ENCODE data around the gene STARD8.
"Not testable (repeated sequence)": the region's sequence is repeated elsewhere in the genome, so short reads cannot be mapped to it uniquely, and the experiment has no call there.

Gene STARD8

GRCh38 chrX:68684291-68684918, 36.9 kb downstream of the STARD8 start:
- TF ChIP-seq CTCF (IDR thresholded peaks at IDR 0.05; ENCODE audit: low read depth, low read length, missing control alignments): no peak
- no peak overlapping the region for H3K4me3 ChIP-seq (ENCODE audit: low read depth, low read length)
- no peak for DNase-seq (ENCODE audit: low read depth)

GRCh38 chrX:68684919-68685304, 37.4 kb downstream of the STARD8 start:
- DNase-seq (ENCODE audit: low read depth): no peak
- no peak for TF ChIP-seq CTCF (IDR thresholded peaks at IDR 0.05; ENCODE audit: low read depth, low read length, missing control alignments)
- no peak overlapping the region for H3K4me3 ChIP-seq (ENCODE audit: low read depth, low read length)

DNA sequence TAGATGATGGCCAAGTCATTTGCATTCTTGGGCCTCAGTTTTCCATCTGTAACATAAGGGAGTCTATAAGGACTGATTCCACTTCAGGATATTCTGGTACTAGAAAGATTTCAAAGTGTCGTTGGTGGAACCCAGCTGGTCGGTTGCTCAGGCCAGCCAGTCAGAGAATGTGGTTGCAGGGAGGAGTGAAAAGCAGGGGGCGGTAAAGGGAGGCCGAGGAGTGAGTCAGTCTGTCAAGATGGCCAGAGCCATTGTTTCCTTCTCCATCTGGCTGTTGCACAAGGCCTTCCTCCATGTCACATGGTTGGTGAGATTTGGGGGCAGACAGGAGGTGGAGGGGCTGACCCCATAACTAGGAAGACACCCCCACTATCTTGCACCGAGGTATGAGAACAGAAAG, 38.2 kb downstream of the STARD8 start:
- no peak overlapping the region for H3K4me3 ChIP-seq (ENCODE audit: low read depth, low read length)
- no peak for DNase-seq (ENCODE audit: low read depth)
- TF ChIP-seq CTCF (IDR thresholded peaks at IDR 0.05; ENCODE audit: low read depth, low read length, missing control alignments): no peak

GRCh38 chrX:68686097-68686977, 38.9 kb downstream of the STARD8 start:
- H3K4me3 ChIP-seq (ENCODE audit: low read depth, low read length): no peak overlapping the region
- no peak for DNase-seq (ENCODE audit: low read depth)
- TF ChIP-seq CTCF (IDR thresholded peaks at IDR 0.05; ENCODE audit: low read depth, low read length, missing control alignments): no peak

GRCh38 chrX:68688931-68689330, 41.5 kb downstream of the STARD8 start:
- not testable (repeated sequence) for DNase-seq (ENCODE audit: low read depth); H3K4me3 ChIP-seq (ENCODE audit: low read depth, low read length)

GRCh38 chrX:68690936-68691501, 43.6 kb downstream of the STARD8 start:
- TF ChIP-seq CTCF (IDR thresholded peaks at IDR 0.05; ENCODE audit: low read depth, low read length, missing control alignments): no peak
- DNase-seq (ENCODE audit: low read depth): no peak
- no peak overlapping the region for H3K4me3 ChIP-seq (ENCODE audit: low read depth, low read length)

DNA sequence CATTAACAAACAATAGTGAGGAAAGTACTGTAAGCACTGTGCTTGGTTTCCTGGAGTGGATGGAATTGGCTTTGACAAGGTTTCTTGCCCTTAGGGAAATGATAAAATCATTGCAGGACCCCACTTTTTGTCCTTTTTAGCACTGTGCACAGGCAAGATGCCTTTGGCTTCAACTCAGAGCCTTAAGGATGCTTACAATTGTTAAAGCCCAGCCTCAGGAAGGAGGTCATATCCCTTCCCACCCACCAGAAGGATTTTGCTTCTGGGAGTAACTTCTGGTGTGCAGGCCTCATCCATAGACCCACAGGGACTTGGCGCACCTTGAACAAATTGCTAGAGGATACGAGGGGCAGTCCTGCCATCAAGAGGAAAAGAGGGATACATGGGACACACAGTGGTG, 44.5 kb downstream of the STARD8 start:
- DNase-seq (ENCODE audit: low read depth): no peak

More for the DNA sequence above, 44.5 kb downstream of the STARD8 start:
- TF ChIP-seq CTCF (IDR thresholded peaks at IDR 0.05; ENCODE audit: low read depth, low read length, missing control alignments): no peak
- H3K4me3 ChIP-seq (ENCODE audit: low read depth, low read length): no peak overlapping the region

All from GM12864 (cell line).